Coronary artery (tissue), 2 donors: ENCODE results near the gene RAB15.
"Not testable (repeated sequence)": the region's sequence is repeated elsewhere in the genome, so short reads cannot be mapped to it uniquely, and the experiment has no call there.

Experiments
- DNase-seq: peaks from one replicate; pipeline ENCODE4 v3.0.0-alpha.2; 2017; ENCODE audit warnings: low spot score
- H3K27ac ChIP-seq, 2 donors: fragments of 200-600 bp; sonication (generic); one replicate each; pipeline ENCODE4 v1.5.1; 2016 to 2019
- H3K4me3 ChIP-seq: fragments of 200-600 bp; sonication (generic); 2 replicates; pipeline ENCODE4 v1.5.1; 2016; ENCODE audit warnings: mild to moderate bottlenecking, moderate library complexity
- CTCF ChIP-seq: fragments of 200-600 bp; sonication (generic); IDR thresholded peaks from one replicate; pipeline ENCODE4 v1.5.1; 2019; ENCODE audit warnings: antibody characterized with exemption

RAB15 gene

GRCh38 chr14:64915797-64916196, 56.3 kb downstream of the RAB15 start:
- DNase-seq: no peak
- TF ChIP-seq CTCF: no peak
- Histone ChIP-seq H3K4me3 (peak overlapping the region; percentile 96), H3K27ac (peak overlapping the region; percentile 95 to 99)

- Histone ChIP-seq H3K27ac (peak overlapping the region; percentile 95 to 99), H3K4me3 (peak overlapping the region; percentile 96)
- no peak for DNase-seq
- TF ChIP-seq CTCF: no peak
Measured at GRCh38 chr14:64915029-64915424, 57.1 kb downstream of the RAB15 start.

DNA sequence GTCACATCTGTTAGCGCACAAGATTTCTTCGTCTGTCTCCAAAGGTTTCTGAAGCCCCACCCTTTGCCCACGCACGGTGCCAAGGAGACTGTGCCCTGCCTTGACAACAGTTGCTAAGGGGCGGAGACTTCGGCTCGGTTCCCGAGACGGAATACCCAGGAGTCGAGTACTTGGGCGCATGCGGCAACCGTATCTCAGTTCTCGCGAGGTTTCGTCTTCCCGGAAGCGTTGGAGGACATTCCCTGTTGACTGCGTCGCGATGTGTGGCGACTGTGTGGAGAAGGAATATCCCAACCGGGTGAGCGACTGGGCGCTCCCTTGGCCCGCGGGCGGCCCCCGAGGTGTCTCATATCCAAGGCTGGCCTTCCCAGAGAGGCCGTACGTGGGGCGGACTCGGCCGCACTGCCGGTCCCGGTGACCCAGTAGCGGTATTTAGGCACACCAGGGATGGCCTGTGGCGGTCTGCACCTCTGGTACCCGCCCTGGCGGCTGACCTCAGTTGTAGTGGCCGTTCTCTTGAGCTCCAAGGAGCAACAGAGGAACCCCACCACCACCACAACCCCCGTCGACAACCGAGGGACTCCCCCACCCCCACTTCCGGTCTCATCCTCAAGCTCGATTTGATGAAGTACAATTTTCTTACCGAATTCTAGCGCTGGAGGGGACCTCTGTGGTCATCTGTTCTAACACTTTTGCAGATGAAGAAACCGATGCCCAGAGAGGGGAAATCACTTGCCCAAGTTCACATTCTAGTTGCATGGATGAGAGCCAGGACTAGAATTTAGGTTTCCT, 57.7 kb downstream of the RAB15 start, which contains the start of gene CHURC1:
TSS of gene CHURC1 (plus strand) at position 219 of the 792 bp plus-strand sequence. CDS start at position 260, 41 bp downstream.
- no peak for TF ChIP-seq CTCF
- peak within 1 kb of the TSS; percentile 96 for H3K4me3 ChIP-seq
- peak; percentile 99 for DNase-seq
- peak within 1 kb of the TSS; percentile 95 to 99 for H3K27ac ChIP-seq

- Histone ChIP-seq H3K27ac (peak overlapping the region; percentile 95 to 99), H3K4me3 (peak overlapping the region; percentile 96)
- not testable (repeated sequence) for DNase-seq
Measured at GRCh38 chr14:64913477-64913876, 58.7 kb downstream of the RAB15 start.

DNA sequence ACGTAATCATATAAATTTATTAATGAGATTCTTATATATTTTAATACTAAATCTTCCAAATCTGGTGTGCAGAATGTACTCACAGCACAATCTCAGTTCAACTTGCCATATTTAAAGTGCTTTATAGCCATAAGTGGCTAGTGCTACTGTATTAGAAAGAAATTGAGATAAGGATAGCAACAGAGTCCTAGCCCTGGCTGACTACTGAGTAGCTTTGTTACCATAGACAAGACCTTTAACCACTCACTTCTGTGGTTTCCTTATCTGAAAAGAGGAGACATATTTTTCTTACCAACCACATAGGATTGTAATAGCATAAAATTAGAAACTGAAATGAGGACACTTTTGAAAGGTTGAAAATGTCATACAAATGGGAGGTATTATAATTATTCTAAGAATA, 59.9 kb downstream of the RAB15 start:
- TF ChIP-seq CTCF: no peak
- DNase-seq: no peak

GRCh38 chr14:64910847-64911495, 61.2 kb downstream of the RAB15 start:
- no peak overlapping the region for H3K4me3 ChIP-seq
- DNase-seq: no peak
- H3K27ac ChIP-seq: no peak overlapping the region
- no peak for TF ChIP-seq CTCF

More for the DNA sequence above, 59.9 kb downstream of the RAB15 start:
- Histone ChIP-seq H3K4me3 (no peak overlapping the region), H3K27ac (no peak overlapping the region)

DNA sequence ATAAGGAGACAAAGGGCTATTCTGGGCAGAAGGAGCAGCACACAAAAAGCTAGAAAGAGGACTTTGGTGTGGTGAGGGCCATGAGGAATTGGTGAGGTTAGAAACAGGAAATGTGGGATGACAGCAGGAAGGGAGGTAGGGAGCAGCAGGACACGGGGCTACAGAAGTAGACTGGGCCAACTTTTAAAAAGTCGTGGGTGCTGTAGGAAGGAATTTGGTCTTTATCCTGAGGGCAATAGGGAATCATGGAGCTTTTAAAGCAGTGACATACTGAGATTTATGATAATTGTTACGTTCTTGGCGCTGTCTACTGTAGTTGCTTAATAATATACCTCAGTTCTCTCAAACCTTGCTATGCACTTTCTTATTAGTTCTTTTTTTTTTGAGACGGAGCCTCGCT, 66.1 kb downstream of the RAB15 start:
- TF ChIP-seq CTCF: no peak
- Histone ChIP-seq H3K4me3 (no peak overlapping the region), H3K27ac (no peak overlapping the region)
- no peak for DNase-seq
